KMS-11 (cell line): ENCODE measurements around the gene FKBP8.
"Not testable (repeated sequence)": the region's sequence is repeated elsewhere in the genome, so short reads cannot be mapped to it uniquely, and the experiment has no call there.

Source experiments
- H2AFZ ChIP-seq: fragments of 200-600 bp; sonication (generic); 2 replicates; pipeline ENCODE4 v1.6.1; 2016; ENCODE audit warnings: antibody characterized with exemption, mixed run types, low read depth
- H3K27ac ChIP-seq: fragments of 200-600 bp; sonication (generic); 2 replicates; pipeline ENCODE4 v1.6.1; 2016; ENCODE audit warnings: mild to moderate bottlenecking, mixed run types
- H3K27me3 ChIP-seq: fragments of 200-600 bp; sonication (generic); 2 replicates; pipeline ENCODE4 v1.6.1; 2017; ENCODE audit warnings: mild to moderate bottlenecking, low read depth, mixed run types, moderate library complexity; ENCODE audit not compliant: insufficient read depth
- H3K36me3 ChIP-seq: fragments of 200-600 bp; sonication (generic); 2 replicates; pipeline ENCODE4 v1.6.1; 2017; ENCODE audit warnings: mild to moderate bottlenecking, mixed run types; ENCODE audit not compliant: insufficient read depth
- H3K4me1 ChIP-seq: fragments of 200-600 bp; sonication (generic); 2 replicates; pipeline ENCODE4 v1.6.1; 2016; ENCODE audit warnings: mild to moderate bottlenecking, low read depth, mixed run types; ENCODE audit not compliant: poor library complexity, severe bottlenecking
- H3K4me2 ChIP-seq: fragments of 200-600 bp; sonication (generic); 2 replicates; pipeline ENCODE4 v1.7.0; 2016; ENCODE audit warnings: mild to moderate bottlenecking, mixed run types
- H3K4me3 ChIP-seq: fragments of 200-600 bp; sonication (generic); IDR thresholded peaks from 2 replicates; pipeline ENCODE4 v1.6.1; 2017; ENCODE audit warnings: low read depth, low read length, mixed read lengths; ENCODE audit not compliant: insufficient read depth
- H3K79me2 ChIP-seq: fragments of 200-600 bp; sonication (generic); 2 replicates; pipeline ENCODE4 v1.6.1; 2016; ENCODE audit warnings: low read depth, mixed run types; ENCODE audit not compliant: insufficient read depth
- H3K9ac ChIP-seq: fragments of 200-600 bp; sonication (generic); 2 replicates; pipeline ENCODE4 v1.6.1; 2016; ENCODE audit warnings: mild to moderate bottlenecking, mixed run types
- H4K20me1 ChIP-seq: fragments of 200-600 bp; sonication (generic); 2 replicates; pipeline ENCODE4 v1.6.1; 2016; ENCODE audit warnings: mild to moderate bottlenecking, mixed run types; ENCODE audit not compliant: insufficient read depth
- TF ChIP-seq, protein P1 (sequence below): fragments of 200-600 bp; sonication (generic); conservative IDR thresholded peaks from 2 replicates; pipeline ENCODE4 v1.6.1; 2017; ENCODE audit warnings: low read depth, mild to moderate bottlenecking, antibody characterized with exemption, low read length, moderate library complexity, mixed read lengths

The FKBP8 gene

DNA sequence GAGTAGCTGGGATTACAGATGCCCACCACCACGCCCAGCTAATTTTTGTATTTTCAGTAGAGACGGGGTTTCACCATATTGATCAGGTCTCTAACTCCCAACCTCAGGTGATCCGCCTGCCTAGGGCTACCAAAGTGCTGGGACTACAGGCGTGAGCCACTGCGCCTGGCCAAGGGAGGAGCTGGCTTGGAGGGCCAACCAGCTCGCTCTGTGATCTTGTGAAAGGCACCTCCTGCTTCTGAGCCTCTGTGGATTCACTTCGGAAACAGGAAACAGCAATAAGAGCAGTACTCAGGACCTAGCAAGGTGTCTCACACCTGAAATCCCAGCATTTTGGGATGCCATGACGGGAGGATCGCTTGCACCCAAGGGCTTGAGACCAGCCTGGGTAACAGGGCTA is 19.5 kb downstream of the FKBP8 start:
- no peaks in the 10 kb centered on the region for H3K27me3 ChIP-seq
- TF ChIP-seq, protein P1, sequence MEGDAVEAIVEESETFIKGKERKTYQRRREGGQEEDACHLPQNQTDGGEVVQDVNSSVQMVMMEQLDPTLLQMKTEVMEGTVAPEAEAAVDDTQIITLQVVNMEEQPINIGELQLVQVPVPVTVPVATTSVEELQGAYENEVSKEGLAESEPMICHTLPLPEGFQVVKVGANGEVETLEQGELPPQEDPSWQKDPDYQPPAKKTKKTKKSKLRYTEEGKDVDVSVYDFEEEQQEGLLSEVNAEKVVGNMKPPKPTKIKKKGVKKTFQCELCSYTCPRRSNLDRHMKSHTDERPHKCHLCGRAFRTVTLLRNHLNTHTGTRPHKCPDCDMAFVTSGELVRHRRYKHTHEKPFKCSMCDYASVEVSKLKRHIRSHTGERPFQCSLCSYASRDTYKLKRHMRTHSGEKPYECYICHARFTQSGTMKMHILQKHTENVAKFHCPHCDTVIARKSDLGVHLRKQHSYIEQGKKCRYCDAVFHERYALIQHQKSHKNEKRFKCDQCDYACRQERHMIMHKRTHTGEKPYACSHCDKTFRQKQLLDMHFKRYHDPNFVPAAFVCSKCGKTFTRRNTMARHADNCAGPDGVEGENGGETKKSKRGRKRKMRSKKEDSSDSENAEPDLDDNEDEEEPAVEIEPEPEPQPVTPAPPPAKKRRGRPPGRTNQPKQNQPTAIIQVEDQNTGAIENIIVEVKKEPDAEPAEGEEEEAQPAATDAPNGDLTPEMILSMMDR = no peak
- H4K20me1 ChIP-seq = peaks cover 6% of the 10 kb centered on the region; the same call in 1 of the 2 replicates
- no peak overlapping the region for H3K4me3 ChIP-seq
- peaks cover 26% of the 10 kb centered on the region for H3K79me2 ChIP-seq
- no peak overlapping the region for H3K27ac ChIP-seq
- H3K9ac ChIP-seq = no peak overlapping the region
- no peak overlapping the region for H3K4me2 ChIP-seq
- peaks cover 16% of the 10 kb centered on the region for H3K4me1 ChIP-seq
- no peak overlapping the region for H2AFZ ChIP-seq
- no peaks in the 10 kb centered on the region for H3K36me3 ChIP-seq

DNA sequence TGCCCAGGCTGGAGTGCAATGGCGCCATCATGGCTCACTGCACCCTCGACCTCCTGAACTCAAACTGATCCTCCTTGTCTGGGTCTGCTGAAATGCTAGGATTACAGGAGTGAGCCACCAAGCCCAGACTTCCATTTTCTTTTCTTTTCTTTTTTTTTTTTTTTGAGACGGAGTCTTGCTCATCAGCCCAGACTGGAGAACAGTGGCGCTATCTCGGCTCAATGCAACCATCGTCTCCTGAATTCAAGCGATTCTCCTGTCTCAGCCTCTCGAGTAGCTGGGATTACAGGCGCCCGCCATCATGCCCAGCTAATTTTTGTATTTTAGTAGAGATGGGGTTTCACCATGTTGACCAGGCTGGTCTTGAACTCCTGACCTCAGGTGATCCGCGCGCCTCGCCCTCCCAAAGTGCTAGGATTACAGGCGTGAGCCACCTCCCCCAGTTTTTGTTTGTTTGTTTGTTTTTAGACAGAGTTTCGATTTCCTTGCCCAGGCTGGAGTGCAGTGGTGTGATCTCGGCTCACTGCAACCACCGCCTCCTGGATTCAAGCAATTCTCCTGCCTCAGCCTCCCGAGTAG is 20.4 kb downstream of the FKBP8 start:
- Histone ChIP-seq H3K4me1 (peaks cover 25% of the 10 kb centered on the region), H3K9ac (0 out of 2 replicates have a peak overlapping the region, but pooled peaks have one; percentile 7), H3K4me2 (peak overlapping the region; percentile 80; the same call in 1 of the 2 replicates), H2AFZ (peak overlapping the region; percentile 65), H3K79me2 (peaks cover 35% of the 10 kb centered on the region)
- H3K36me3 ChIP-seq, H3K27me3 ChIP-seq, H3K27ac ChIP-seq, H3K4me3 ChIP-seq, H4K20me1 ChIP-seq: not testable (repeated sequence)

DNA sequence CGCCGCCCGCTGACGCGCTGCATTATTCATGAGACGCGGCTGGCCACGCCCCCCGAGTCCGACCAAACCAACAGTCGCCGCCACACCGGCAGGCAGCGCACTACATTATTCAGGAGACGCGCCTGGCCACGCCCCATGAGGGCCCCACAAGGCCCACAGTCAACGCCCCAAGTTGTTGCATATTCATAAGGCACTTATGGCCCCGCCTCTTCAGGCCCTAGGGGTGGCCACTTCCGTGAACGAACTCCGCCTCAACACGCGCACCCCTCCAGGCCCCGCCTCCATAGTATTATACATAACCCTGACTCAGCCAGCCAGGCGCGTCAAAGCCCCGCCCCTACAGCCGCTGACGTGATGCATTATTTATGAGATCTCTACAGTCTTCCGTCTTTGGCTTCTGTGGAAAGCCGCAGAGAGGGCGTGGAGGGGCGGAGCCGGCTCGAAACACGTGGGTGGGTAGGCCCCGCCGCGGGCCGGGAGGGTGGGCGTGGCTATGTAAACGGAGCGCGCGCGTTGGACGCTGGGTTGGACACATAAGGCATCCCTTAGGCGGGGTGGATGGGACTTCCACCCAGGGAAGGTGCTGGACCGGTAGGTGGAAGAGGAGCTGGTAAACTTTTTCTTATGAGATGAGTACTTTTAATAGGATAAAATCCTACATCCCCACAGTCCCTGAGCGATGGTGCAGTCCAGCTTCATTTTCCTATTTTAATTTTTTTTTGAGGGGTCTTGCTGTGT is 21.1 kb downstream of the FKBP8 start:
- peaks cover 11% of the 10 kb centered on the region; the same call in 1 of the 2 replicates for H4K20me1 ChIP-seq
- peak overlapping the region; percentile 80; the same call in 1 of the 2 replicates for H3K4me2 ChIP-seq
- no peaks in the 10 kb centered on the region for H3K27me3 ChIP-seq
- peak overlapping the region; percentile 82; the same call in 1 of the 2 replicates for H3K27ac ChIP-seq
- H3K79me2 ChIP-seq = peaks cover 42% of the 10 kb centered on the region
- H2AFZ ChIP-seq = peak overlapping the region; percentile 65
- TF ChIP-seq, protein P1 = no peak
- peak overlapping the region; percentile 90; the same call in 1 of the 2 replicates for H3K9ac ChIP-seq
- H3K4me1 ChIP-seq = peaks cover 32% of the 10 kb centered on the region
- H3K36me3 ChIP-seq = no peaks in the 10 kb centered on the region
- peak overlapping the region; percentile 34 for H3K4me3 ChIP-seq

GRCh38 chr19:18521692-18522123 is 21.7 kb downstream of the FKBP8 start, which contains the start of gene ELL:
ELL (minus strand) TSS chr19:18522070; CDS start chr19:18522055, 15 bp downstream.
- Histone ChIP-seq H3K36me3 (no peaks in the 10 kb centered on the region), H3K4me1 (peaks cover 36% of the 10 kb centered on the region), H3K27me3 (no peaks in the 10 kb centered on the region), H2AFZ (peak within 1 kb of the TSS; percentile 65), H3K9ac (peak within 1 kb of the TSS; percentile 90), H3K4me3 (peak within 1 kb of the TSS; percentile 34), H3K27ac (peak within 1 kb of the TSS; percentile 82), H3K4me2 (peak within 1 kb of the TSS; percentile 96), H3K79me2 (peaks cover 48% of the 10 kb centered on the region), H4K20me1 (peaks cover 17% of the 10 kb centered on the region; the same call in 1 of the 2 replicates)
- TF ChIP-seq, protein P1 = no peak
